HepG2 (cell line): ENCODE results near the gene SMOC1. TPM values are rescaled to one million over a fixed set of nuclear protein-coding genes. Genes with fewer than 3 reads are reported as not detected.

Experiments
- BRCA1 ChIP-seq: sonication (generic); formaldehyde crosslinking; IDR thresholded peaks from 2 replicates; pipeline ENCODE4 v1.4.0; 2020; ENCODE audit warnings: missing genetic modification reagents
- CREM ChIP-seq, 2 experiments: sonication (generic) in 1 of 2; formaldehyde crosslinking in 1 of 2; IDR thresholded peaks; 2 replicates each; pipeline versions ENCODE4 v1.4.0 to v1.6.1; 2016 to 2020; ENCODE audit warnings: antibody characterized with exemption in 1 of 2, mild to moderate bottlenecking in 1 of 2, missing genetic modification reagents in 1 of 2
- ERF ChIP-seq: IDR thresholded peaks from 2 replicates; pipeline ENCODE4 v1.6.1; 2018; ENCODE audit warnings: missing biosample characterization, missing genetic modification reagents
- LCORL ChIP-seq, 2 experiments: fragments of 450-650 bp in 1 of 2; sonication (generic) in 1 of 2; formaldehyde crosslinking in 1 of 2; IDR thresholded peaks; 2 replicates each; pipeline versions ENCODE4 v1.5.0 to v1.6.1; 2017 to 2020; ENCODE audit warnings: antibody characterized with exemption in 1 of 2, missing genetic modification reagents in 1 of 2
- NKX3-1 ChIP-seq: sonication (generic); formaldehyde crosslinking; IDR thresholded peaks from 2 replicates; pipeline ENCODE4 v1.5.0; 2020; ENCODE audit warnings: missing genetic modification reagents
- RFXAP ChIP-seq: sonication (generic); formaldehyde crosslinking; IDR thresholded peaks from 2 replicates; pipeline ENCODE4 v1.4.0; 2020; ENCODE audit warnings: missing genetic modification reagents, borderline replicate concordance
- RNF219 ChIP-seq: sonication (generic); formaldehyde crosslinking; IDR thresholded peaks from 2 replicates; pipeline ENCODE4 v1.5.0; 2020; ENCODE audit warnings: mild to moderate bottlenecking, missing genetic modification reagents
- SNAPC2 ChIP-seq: sonication (generic); formaldehyde crosslinking; IDR thresholded peaks from 2 replicates; pipeline ENCODE4 v1.8.1; 2022; ENCODE audit warnings: mild to moderate bottlenecking, missing genetic modification reagents
- SNRNP70 ChIP-seq: fragments of 200-400 bp; formaldehyde crosslinking; IDR thresholded peaks from 2 replicates; pipeline ENCODE4 v1.6.1; 2017; ENCODE audit warnings: mild to moderate bottlenecking, low read depth, low read length, moderate library complexity
- ZBTB7B ChIP-seq: sonication (generic); formaldehyde crosslinking; IDR thresholded peaks from 2 replicates; pipeline ENCODE4 v1.4.0; 2020; ENCODE audit warnings: missing genetic modification reagents
- ZMAT5 ChIP-seq: sonication (generic); formaldehyde crosslinking; IDR thresholded peaks from 2 replicates; pipeline ENCODE4 v1.5.0; 2020; ENCODE audit warnings: mild to moderate bottlenecking, low read depth, missing genetic modification reagents, borderline replicate concordance
- ZNF766 ChIP-seq: sonication (generic); formaldehyde crosslinking; IDR thresholded peaks from 2 replicates; pipeline ENCODE4 v1.5.0; 2020; ENCODE audit warnings: missing genetic modification reagents, borderline replicate concordance
- polyA plus RNA-seq, 8 experiments: library from polyadenylated mRNA; depleted of rRNA in 3 of 8; stranded (reverse) in 7 of 8; unstranded in 1 of 8; fragments of >200 nt; fragmentation: Illumina TruSeq in 4 of 8; extraction: Trizol in 4 of 8; gene quantifications; 2 replicates each; pipeline versions ENCODE4 v1.2.1 to v1.2.3, GENCODE V29; 2011 to 2016; ENCODE audit warnings: low read depth in 4 of 8, missing spikeins in 1 of 8, mixed read lengths in 1 of 8; ENCODE audit not compliant: insufficient read depth in 1 of 8
- total RNA-seq, 5 experiments: library from RNA; depleted of rRNA; stranded (reverse); fragments of >200 nt; fragmentation: Illumina TruSeq; extraction: Trizol; gene quantifications; 2 replicates each; pipeline ENCODE4 v1.2.3, GENCODE V29; 2016; ENCODE audit warnings: low read depth in 1 of 5
- TF ChIP-seq, protein P1 (sequence below): sonication (generic); formaldehyde crosslinking; IDR thresholded peaks from 2 replicates; pipeline ENCODE4 v1.5.1; 2020; ENCODE audit warnings: missing genetic modification reagents, mild to moderate bottlenecking, borderline replicate concordance
- TF ChIP-seq, protein P2 (sequence below): sonication (generic); IDR thresholded peaks from 2 replicates; pipeline ENCODE4 v1.6.1; 2016; ENCODE audit warnings: low read depth, borderline replicate concordance
- TF ChIP-seq, protein P3 (sequence below): sonication (generic); formaldehyde crosslinking; IDR thresholded peaks from 2 replicates; pipeline ENCODE4 v1.4.0; 2020; ENCODE audit warnings: missing genetic modification reagents
- TF ChIP-seq, protein P4 (sequence below): IDR thresholded peaks from 2 replicates; pipeline ENCODE4 v1.6.1; 2012; ENCODE audit warnings: low read depth, low read length, improper control_type of control experiment

SMOC1 gene
- total and polyA plus RNA-seq, 2 of the 13 experiments (the other 11 are each of a cell fraction or from before 2014, with no cell fraction given) = 17.8 to 35.6 TPM

DNA sequence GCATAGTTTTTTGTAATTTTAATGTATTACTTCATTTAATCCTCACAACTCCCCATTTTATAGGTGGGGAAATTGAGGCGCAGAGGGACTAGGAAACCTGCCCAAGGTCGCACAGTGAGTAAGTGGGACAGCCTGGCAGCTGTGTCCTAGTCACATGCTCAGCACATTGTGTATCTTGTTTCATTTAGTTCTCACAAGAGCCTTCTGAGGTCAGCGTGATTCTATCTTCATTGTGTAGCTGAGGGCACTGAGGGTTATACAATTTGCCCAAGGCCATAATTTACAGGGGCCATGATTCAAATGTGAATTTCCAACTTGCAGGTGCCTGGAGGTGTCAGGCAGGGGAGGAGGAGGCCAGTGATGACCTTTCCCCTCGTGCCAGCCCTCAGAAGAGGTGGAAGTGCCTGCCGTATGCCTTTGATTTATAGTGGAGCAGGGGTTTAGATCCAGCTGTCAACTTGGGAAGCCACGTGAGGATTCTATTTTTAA, 30.3 kb upstream of the SMOC1 start (continued):
- TF ChIP-seq LCORL (IDR thresholded peaks at IDR 0.05) = no peak
- 0 out of 2 replicates have a peak, but pooled peaks have one; percentile 3 for TF ChIP-seq LCORL (CRISPR knock-in tag; IDR thresholded peaks at IDR 0.05)
- TF ChIP-seq, protein P1, sequence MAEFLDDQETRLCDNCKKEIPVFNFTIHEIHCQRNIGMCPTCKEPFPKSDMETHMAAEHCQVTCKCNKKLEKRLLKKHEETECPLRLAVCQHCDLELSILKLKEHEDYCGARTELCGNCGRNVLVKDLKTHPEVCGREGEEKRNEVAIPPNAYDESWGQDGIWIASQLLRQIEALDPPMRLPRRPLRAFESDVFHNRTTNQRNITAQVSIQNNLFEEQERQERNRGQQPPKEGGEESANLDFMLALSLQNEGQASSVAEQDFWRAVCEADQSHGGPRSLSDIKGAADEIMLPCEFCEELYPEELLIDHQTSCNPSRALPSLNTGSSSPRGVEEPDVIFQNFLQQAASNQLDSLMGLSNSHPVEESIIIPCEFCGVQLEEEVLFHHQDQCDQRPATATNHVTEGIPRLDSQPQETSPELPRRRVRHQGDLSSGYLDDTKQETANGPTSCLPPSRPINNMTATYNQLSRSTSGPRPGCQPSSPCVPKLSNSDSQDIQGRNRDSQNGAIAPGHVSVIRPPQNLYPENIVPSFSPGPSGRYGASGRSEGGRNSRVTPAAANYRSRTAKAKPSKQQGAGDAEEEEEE (CRISPR knock-in tag) = no peak
- no peak for TF ChIP-seq SNRNP70
- TF ChIP-seq ZBTB7B (CRISPR knock-in tag) = no peak
- TF ChIP-seq NKX3-1 (CRISPR knock-in tag) = no peak
- TF ChIP-seq BRCA1 (CRISPR knock-in tag) = no peak
- TF ChIP-seq, protein P2, sequence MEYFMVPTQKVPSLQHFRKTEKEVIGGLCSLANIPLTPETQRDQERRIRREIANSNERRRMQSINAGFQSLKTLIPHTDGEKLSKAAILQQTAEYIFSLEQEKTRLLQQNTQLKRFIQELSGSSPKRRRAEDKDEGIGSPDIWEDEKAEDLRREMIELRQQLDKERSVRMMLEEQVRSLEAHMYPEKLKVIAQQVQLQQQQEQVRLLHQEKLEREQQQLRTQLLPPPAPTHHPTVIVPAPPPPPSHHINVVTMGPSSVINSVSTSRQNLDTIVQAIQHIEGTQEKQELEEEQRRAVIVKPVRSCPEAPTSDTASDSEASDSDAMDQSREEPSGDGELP = peak; percentile 27; the same call in 1 of the 2 replicates
- no peak for TF ChIP-seq CREM (IDR thresholded peaks at IDR 0.05)
- no peak for TF ChIP-seq CREM (CRISPR knock-in tag; IDR thresholded peaks at IDR 0.05)
- TF ChIP-seq ZNF766 (CRISPR knock-in tag) = no peak
- TF ChIP-seq ERF (CRISPR knock-in tag) = peak; percentile 47; the same call in 1 of the 2 replicates
- 0 out of 2 replicates have a peak, but pooled peaks have one; percentile 23 for TF ChIP-seq SNAPC2 (CRISPR knock-in tag)
- no peak for TF ChIP-seq ZMAT5
- TF ChIP-seq RNF219 = no peak
- TF ChIP-seq RFXAP (CRISPR knock-in tag) = no peak
- TF ChIP-seq, protein P3, sequence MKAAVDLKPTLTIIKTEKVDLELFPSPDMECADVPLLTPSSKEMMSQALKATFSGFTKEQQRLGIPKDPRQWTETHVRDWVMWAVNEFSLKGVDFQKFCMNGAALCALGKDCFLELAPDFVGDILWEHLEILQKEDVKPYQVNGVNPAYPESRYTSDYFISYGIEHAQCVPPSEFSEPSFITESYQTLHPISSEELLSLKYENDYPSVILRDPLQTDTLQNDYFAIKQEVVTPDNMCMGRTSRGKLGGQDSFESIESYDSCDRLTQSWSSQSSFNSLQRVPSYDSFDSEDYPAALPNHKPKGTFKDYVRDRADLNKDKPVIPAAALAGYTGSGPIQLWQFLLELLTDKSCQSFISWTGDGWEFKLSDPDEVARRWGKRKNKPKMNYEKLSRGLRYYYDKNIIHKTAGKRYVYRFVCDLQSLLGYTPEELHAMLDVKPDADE (CRISPR knock-in tag) = no peak
- TF ChIP-seq, protein P4, sequence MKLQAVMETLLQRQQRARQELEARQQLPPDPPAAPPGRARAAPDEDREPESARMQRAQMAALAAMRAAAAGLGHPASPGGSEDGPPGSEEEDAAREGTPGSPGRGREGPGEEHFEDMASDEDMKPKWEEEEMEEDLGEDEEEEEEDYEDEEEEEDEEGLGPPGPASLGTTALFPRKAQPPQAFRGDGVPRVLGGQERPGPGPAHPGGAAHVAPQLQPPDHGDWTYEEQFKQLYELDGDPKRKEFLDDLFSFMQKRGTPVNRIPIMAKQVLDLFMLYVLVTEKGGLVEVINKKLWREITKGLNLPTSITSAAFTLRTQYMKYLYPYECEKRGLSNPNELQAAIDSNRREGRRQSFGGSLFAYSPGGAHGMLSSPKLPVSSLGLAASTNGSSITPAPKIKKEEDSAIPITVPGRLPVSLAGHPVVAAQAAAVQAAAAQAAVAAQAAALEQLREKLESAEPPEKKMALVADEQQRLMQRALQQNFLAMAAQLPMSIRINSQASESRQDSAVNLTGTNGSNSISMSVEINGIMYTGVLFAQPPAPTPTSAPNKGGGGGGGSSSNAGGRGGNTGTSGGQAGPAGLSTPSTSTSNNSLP = 0 out of 2 replicates have a peak, but pooled peaks have one; percentile 36
